SH-SY5Y (cell line): ENCODE data around the gene RAF1.

Experiments
- GATA2 ChIP-seq: IDR thresholded peaks from 2 replicates; pipeline ENCODE4 v1.6.1; 2011; ENCODE audit warnings: mild to moderate bottlenecking, low read depth, low read length
- GATA3 ChIP-seq: IDR thresholded peaks from 2 replicates; pipeline ENCODE4 v1.6.1; 2011; ENCODE audit warnings: low read depth, mild to moderate bottlenecking, low read length, moderate library complexity

DNA sequence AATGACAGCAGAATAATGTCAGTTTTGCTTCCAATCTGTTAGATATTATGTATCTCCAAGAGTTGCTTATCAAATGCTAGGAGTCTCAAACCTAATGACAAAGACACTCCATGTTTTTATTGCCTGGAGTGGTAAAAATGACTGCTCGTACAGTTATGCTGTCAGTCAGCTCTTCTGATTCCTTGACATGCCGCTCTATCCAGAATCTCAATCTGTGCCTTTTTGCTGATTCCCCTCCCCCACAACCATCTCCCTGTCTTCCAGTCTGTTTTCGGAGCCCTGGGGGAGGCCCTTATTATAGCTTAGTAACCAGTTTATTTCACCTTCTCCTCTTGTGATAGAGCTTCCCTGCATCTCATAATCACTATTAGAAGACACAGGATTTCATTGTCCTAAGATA lies 104.4 kb downstream of the RAF1 start:
- TF ChIP-seq GATA2 (no peak), GATA3 (no peak)
